ENCODE data around the gene CWF19L1. TPM values are rescaled to one million over a fixed set of nuclear protein-coding genes. Genes with fewer than 3 reads are reported as not detected.
"Not testable (repeated sequence)": the region's sequence is repeated elsewhere in the genome, so short reads cannot be mapped to it uniquely, and the experiment has no call there.

Gene CWF19L1
- total RNA-seq, 1 experiment from 2014 or later = 38.0 TPM

- no peaks in the 10 kb centered on the region for H4K20me1 ChIP-seq (ENCODE audit: control insufficient read depth, insufficient read depth, insufficient read length)
- H3K23ac ChIP-seq (ENCODE audit: insufficient read length, low read depth, low read length) = no peak overlapping the region
- H4K8ac ChIP-seq (replicated peaks; ENCODE audit: insufficient read length, low read depth, low read length) = no peak overlapping the region
- no peaks in the 10 kb centered on the region for H3K23me2 ChIP-seq (ENCODE audit: insufficient read length, low read depth, low read length, poor library complexity, severe bottlenecking)
- Mint-ChIP-seq H3K36me3 (ENCODE audit: insufficient read depth in 1 of 3, low read depth in 3 of 3) (no peaks in the 10 kb centered on the region), H3K4me3 (no peak overlapping the region), H3K27me3 (ENCODE audit: low read depth) (peaks cover 38% of the 10 kb centered on the region), H3K27ac (no peak overlapping the region), H3K4me1 (peaks cover 0 to 11% of the 10 kb centered on the region in 2 experiments; a peak in 2 of 4 replicates), H3K9me3 (no peaks in the 10 kb centered on the region)
- H4K91ac ChIP-seq (ENCODE audit: insufficient read length, low read depth, low read length) = no peak overlapping the region
- H2AK5ac ChIP-seq (ENCODE audit: insufficient read length, low read length) = no peak overlapping the region
- H2BK12ac ChIP-seq (ENCODE audit: insufficient read length, low read depth, low read length) = no peak overlapping the region
- no peak overlapping the region for H3K18ac ChIP-seq (ENCODE audit: insufficient read length, low read depth, low read length)
- H3K27ac ChIP-seq (ENCODE audit: insufficient read length, low read depth, low read length) = no peak overlapping the region
- H2BK15ac ChIP-seq (ENCODE audit: low read depth, low read length) = no peak overlapping the region
- H3K79me2 ChIP-seq (ENCODE audit: insufficient read depth, low read length) = no peaks in the 10 kb centered on the region
- H3K27me3 ChIP-seq (ENCODE audit: insufficient read depth, low read length) = no peaks in the 10 kb centered on the region
- H2BK120ac ChIP-seq (ENCODE audit: low read depth, low read length, poor library complexity, severe bottlenecking) = no peak overlapping the region
- H2BK5ac ChIP-seq (ENCODE audit: insufficient read length, low read length) = no peak overlapping the region
- H2BK20ac ChIP-seq (ENCODE audit: low read depth, low read length, poor library complexity, severe bottlenecking) = no peak overlapping the region
- H3T11ph ChIP-seq (ENCODE audit: low read length) = no peak overlapping the region
- no peaks in the 10 kb centered on the region for H3K9me3 ChIP-seq (ENCODE audit: control insufficient read depth, low read depth, low read length)
- no peaks in the 10 kb centered on the region for H3K79me1 ChIP-seq (ENCODE audit: insufficient read depth, low read depth, low read length, poor library complexity, severe bottlenecking)
- H3K9ac ChIP-seq (ENCODE audit: extremely low read depth, insufficient read length, low read length) = no peak overlapping the region
- no peak overlapping the region for H3K4ac ChIP-seq (ENCODE audit: low read depth, low read length)
- H3K14ac ChIP-seq (ENCODE audit: insufficient read depth, low read length) = no peak overlapping the region
- H4K5ac ChIP-seq (ENCODE audit: insufficient read length, low read depth, low read length) = no peak overlapping the region
- no peaks in the 10 kb centered on the region for H3K4me1 ChIP-seq (ENCODE audit: insufficient read depth, low read length)
- no peak overlapping the region for H3K4me2 ChIP-seq (ENCODE audit: insufficient read depth, insufficient read length, low read length)
- no peak for TF ChIP-seq CTCF (conservative IDR thresholded peaks at IDR 0.05)
- DNase-seq = no peak
- H3K56ac ChIP-seq (ENCODE audit: insufficient read length, low read depth, low read length) = no peak overlapping the region
- no peak overlapping the region for H2AFZ ChIP-seq (ENCODE audit: low read length)
Observed at GRCh38 chr10:100293066-100293465, 25.6 kb upstream of the CWF19L1 start.

DNA sequence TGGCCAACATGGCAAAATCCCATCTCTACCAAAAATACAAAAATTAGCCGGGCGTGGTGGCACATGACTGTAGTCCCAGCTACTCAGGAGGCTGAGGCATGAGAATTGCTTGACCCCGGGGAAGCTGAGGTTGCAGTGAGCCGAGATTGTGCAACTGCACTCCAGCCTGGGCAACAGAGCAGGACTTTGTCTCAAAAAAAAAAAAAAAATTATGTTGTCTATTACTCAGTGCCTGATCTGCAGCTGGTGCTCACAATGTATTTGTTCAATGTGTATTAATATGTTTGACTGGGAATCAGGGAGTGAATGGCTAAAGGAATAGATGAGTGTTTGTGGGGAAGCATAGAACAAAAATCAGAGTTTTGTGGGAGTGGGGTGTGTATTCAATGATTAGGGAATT lies 24.9 kb upstream of the CWF19L1 start:
- H2BK20ac ChIP-seq (ENCODE audit: low read depth, low read length, poor library complexity, severe bottlenecking); H2AK5ac ChIP-seq (ENCODE audit: insufficient read length, low read length); H2AFZ ChIP-seq (ENCODE audit: low read length); H3K27me3 ChIP-seq (ENCODE audit: insufficient read depth, low read length); H4K5ac ChIP-seq (ENCODE audit: insufficient read length, low read depth, low read length); H3K9me3 ChIP-seq (ENCODE audit: control insufficient read depth, low read depth, low read length); H3K27ac ChIP-seq (ENCODE audit: insufficient read length, low read depth, low read length); H3K4ac ChIP-seq (ENCODE audit: low read depth, low read length); H2BK15ac ChIP-seq (ENCODE audit: low read depth, low read length); H3K14ac ChIP-seq (ENCODE audit: insufficient read depth, low read length); H3K56ac ChIP-seq (ENCODE audit: insufficient read length, low read depth, low read length); H3K79me1 ChIP-seq (ENCODE audit: insufficient read depth, low read depth, low read length, poor library complexity, severe bottlenecking); H3K23ac ChIP-seq (ENCODE audit: insufficient read length, low read depth, low read length); H3K4me1 ChIP-seq (ENCODE audit: insufficient read depth, low read length); H2BK120ac ChIP-seq (ENCODE audit: low read depth, low read length, poor library complexity, severe bottlenecking); H3K9ac ChIP-seq (ENCODE audit: extremely low read depth, insufficient read length, low read length); H2BK12ac ChIP-seq (ENCODE audit: insufficient read length, low read depth, low read length); H4K20me1 ChIP-seq (ENCODE audit: control insufficient read depth, insufficient read depth, insufficient read length); DNase-seq; H2BK5ac ChIP-seq (ENCODE audit: insufficient read length, low read length); H3K36me3 Mint-ChIP-seq (ENCODE audit: insufficient read depth in 1 of 3, low read depth in 3 of 3); H3K18ac ChIP-seq (ENCODE audit: insufficient read length, low read depth, low read length); H3K4me2 ChIP-seq (ENCODE audit: insufficient read depth, insufficient read length, low read length); H3K23me2 ChIP-seq (ENCODE audit: insufficient read length, low read depth, low read length, poor library complexity, severe bottlenecking); H3K27ac Mint-ChIP-seq; H3K4me1 Mint-ChIP-seq; H3K9me3 Mint-ChIP-seq; H4K91ac ChIP-seq (ENCODE audit: insufficient read length, low read depth, low read length); H3K79me2 ChIP-seq (ENCODE audit: insufficient read depth, low read length); H3K4me3 Mint-ChIP-seq; H3T11ph ChIP-seq (ENCODE audit: low read length); H4K8ac ChIP-seq (replicated peaks; ENCODE audit: insufficient read length, low read depth, low read length): not testable (repeated sequence)
- WGBS (ENCODE audit: extremely low coverage, insufficient read length, low lambda C conversion rate) = no CpG with 5 or more reads among the region's 4 CpGs
- peaks cover 41% of the 10 kb centered on the region for H3K27me3 Mint-ChIP-seq (ENCODE audit: low read depth)
